ENCODE results near the gene HEATR1.
A peak's percentile ranks its signal among the peaks of the same experiment; 100 is the strongest.

HEATR1 gene

DNA sequence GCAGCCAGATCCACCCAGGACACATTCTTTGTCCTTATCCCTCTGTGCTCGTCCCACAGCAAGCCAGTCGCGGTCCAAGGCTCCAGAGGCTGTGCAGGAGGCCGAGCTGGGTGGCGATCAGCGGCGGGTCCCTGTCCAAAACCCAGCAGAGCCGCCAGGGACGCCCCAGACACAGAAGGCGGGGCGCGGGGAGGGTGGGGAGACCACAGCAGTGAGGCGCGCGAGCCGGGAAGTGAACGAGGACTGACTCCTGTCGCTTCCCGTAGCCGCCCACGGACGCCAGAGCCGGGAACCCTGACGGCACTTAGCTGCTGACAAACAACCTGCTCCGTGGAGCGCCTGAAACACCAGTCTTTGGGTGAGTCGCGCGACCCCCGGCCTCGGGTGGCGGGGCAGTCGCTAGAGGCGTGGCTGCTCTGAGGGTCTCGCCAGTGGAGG lies 80.6 kb downstream of the HEATR1 start, which contains the start of gene LGALS8:
TSS of gene LGALS8 (plus strand) at position 279 of the 438 bp plus-strand sequence. CDS start 2,089 bp downstream, outside the sequence.
- no peak for DNase-seq (ENCODE audit: low read depth)
- peak within 1 kb of the TSS; percentile 74 for H3K4me3 ChIP-seq (ENCODE audit: low read depth, low read length)
- 0 out of 2 replicates have a peak, but pooled peaks have one; percentile 2 for TF ChIP-seq CTCF (IDR thresholded peaks at IDR 0.05; ENCODE audit: control insufficient read depth, extremely low read depth, insufficient read depth)

- peak; percentile 70 for DNase-seq (ENCODE audit: low read depth)
- no peak for TF ChIP-seq CTCF (IDR thresholded peaks at IDR 0.05; ENCODE audit: control insufficient read depth, extremely low read depth, insufficient read depth)
- peak overlapping the region; percentile 74 for H3K4me3 ChIP-seq (ENCODE audit: low read depth, low read length)
Measured at GRCh38 chr1:236522937-236523703, 81.2 kb downstream of the HEATR1 start.

DNA sequence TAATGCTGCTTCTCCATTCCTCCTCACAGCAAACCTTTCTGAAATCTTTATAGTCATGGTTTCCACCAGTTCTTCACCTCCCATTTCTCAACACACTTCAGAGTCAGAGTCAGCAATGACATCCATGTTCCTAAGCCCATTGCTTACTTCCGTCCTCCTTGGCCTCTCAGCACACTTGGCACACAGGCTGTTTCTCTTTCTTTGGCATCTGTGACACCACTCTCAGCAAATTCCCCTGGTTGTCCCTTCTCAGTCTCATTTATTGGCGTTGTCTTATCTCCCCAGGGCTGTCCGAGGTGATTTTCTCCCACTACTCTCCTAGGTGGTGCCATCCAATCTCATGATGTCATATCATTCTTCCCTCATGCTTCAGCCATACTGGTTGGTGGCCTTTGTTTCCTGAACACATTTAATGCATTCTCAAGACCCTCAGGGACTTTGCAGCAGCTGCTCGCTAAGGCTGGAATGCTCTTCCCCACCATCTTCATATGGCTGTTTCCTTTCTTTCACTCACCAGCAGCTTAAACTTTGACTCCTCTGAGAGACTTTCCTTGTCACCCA lies 83.8 kb downstream of the HEATR1 start:
- H3K4me3 ChIP-seq (ENCODE audit: low read depth, low read length): no peak overlapping the region
- no peak for TF ChIP-seq CTCF (IDR thresholded peaks at IDR 0.05; ENCODE audit: control insufficient read depth, extremely low read depth, insufficient read depth)

DNA sequence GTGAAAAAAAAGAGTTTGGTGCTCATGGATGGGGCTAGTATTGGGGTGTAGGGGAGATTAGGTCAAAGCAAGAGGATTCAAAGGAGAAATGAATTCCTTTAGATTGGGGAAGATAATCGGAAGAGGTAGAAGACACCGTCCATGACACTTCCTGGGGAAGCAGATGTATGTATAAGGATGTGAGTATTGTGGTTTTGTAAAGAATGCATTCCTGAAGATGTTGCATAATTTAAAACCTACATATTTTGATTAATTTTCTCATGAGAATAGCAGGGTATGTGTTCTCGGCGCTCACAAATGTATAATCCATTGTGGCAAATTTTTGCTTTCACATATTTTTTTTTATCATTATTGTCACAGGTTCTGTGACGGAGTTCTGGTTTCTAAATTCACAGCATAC lies 86.0 kb downstream of the HEATR1 start:
- no peak overlapping the region for H3K4me3 ChIP-seq (ENCODE audit: low read depth, low read length)
- no peak for DNase-seq (ENCODE audit: low read depth)
- no peak for TF ChIP-seq CTCF (IDR thresholded peaks at IDR 0.05; ENCODE audit: control insufficient read depth, extremely low read depth, insufficient read depth)

More for the DNA sequence above, 83.8 kb downstream of the HEATR1 start:
- no peak for DNase-seq (ENCODE audit: low read depth)

DNA sequence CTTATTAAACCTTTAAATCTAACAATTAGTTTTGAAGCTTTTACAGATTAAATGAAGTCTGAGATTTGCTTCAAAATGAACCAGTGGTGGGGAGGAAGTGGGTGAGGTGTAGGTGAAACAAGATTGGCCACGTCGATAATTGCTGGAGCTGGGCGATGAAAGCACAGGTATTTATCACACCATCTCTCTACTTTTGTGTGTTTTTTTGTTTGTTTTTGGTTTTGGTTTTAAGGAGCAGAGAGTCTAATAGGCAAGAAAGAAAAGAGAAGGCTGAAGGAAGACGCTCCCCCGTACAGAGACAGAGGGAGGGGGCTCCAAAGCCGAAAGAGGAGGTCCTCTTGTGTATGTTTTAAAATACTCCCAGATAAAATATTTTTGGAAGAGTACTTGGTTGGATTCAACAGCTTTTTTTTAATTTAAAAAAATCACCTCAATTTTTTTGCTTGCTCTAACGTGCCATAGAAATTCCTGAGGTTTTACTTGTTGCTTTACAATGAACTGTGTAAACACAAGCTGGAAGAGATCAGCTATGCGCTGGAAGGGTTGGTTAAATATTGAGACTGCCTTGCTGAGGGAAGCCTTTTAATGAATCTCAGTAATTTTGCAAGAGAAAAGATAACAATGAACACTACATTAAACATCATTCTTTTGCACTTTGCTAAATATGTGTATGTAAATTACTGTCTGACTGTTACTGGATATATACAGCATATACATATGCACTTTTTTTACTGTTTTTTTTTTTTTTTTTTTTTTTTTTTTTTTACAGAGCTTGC lies 87.2 kb downstream of the HEATR1 start:
- peak; percentile 81 for DNase-seq (ENCODE audit: low read depth)
- no peak for TF ChIP-seq CTCF (IDR thresholded peaks at IDR 0.05; ENCODE audit: control insufficient read depth, extremely low read depth, insufficient read depth)
- peak overlapping the region; percentile 18 for H3K4me3 ChIP-seq (ENCODE audit: low read depth, low read length)

DNA sequence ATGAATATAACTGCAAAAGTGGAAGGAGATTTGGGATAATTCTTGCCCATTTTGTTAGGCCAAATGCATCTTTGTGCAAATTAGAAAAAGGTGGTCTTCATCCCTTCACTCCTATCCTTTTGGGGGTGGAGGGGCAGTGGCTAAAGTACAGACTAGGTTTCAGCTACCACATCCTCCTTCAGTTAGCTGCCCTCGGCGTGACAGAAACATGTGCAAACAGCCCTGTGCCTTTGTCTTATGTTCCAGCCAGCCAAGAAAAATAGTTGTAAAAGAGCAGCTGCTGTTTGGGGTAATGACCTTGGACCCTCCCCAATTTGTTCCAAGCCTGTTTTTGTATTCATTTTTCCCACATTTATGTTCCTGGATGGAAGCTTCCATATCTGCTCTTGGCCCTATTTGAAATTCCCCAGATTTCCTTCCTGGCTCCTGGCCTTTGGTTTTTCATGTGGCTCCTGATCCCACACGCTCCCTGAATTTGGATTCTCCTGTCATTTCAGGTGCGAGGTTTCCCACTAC lies 88.8 kb downstream of the HEATR1 start:
- peak overlapping the region; percentile 16 for H3K4me3 ChIP-seq (ENCODE audit: low read depth, low read length)
- peak; percentile 95 for DNase-seq (ENCODE audit: low read depth)
- TF ChIP-seq CTCF (IDR thresholded peaks at IDR 0.05; ENCODE audit: control insufficient read depth, extremely low read depth, insufficient read depth): no peak
